ENCODE data around the gene SF3B2.
"Not testable (repeated sequence)": the region's sequence is repeated elsewhere in the genome, so short reads cannot be mapped to it uniquely, and the experiment has no call there.

Gene SF3B2

DNA sequence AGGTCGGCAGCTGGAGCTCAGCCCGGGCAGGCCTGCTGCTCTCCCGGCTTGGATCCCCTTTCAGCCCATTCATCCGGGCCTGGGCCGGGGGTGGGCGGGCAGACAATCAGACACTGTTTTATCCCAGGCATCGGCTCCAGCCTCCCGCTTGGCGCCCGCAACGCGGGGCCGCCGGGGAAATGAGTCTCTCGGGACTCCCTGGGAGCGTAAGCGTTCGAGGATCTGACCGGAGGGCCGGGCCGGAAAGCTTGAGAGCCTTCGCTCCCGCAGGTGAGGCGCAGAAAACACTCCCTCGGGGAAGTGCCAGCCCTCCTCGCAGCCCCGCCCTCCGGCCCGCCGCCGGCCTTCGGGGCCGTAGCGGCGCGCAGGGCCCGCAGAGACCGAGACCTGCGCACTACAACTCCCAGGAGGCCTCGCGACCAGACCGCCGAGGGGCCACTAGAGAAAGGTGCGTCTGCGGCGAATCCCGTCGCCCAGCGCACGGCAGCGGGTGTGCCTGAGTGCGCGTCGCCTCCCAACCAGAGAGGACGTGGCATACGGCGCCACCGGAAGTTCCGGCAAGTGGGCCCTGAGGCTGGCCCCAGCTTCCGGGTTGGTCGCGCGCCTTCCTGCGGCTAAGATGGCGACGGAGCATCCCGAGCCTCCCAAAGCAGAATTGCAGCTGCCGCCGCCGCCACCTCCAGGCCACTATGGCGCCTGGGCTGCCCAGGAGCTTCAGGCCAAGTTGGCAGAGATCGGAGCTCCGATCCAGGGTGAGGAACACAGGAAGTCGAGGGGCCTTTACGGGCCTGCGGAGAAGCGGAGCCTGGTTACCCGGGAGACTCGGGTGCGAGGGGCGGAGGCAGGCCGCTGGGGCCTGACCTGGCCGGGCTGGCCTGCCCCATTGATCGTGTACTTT lies at the start of gene SF3B2:
Gene SF3B2, plus strand, starts transcription at position 599 of the 898 bp plus-strand sequence. Its CDS starts 21 bp downstream, at position 620.
- DNase-seq = peak; percentile 92

DNA sequence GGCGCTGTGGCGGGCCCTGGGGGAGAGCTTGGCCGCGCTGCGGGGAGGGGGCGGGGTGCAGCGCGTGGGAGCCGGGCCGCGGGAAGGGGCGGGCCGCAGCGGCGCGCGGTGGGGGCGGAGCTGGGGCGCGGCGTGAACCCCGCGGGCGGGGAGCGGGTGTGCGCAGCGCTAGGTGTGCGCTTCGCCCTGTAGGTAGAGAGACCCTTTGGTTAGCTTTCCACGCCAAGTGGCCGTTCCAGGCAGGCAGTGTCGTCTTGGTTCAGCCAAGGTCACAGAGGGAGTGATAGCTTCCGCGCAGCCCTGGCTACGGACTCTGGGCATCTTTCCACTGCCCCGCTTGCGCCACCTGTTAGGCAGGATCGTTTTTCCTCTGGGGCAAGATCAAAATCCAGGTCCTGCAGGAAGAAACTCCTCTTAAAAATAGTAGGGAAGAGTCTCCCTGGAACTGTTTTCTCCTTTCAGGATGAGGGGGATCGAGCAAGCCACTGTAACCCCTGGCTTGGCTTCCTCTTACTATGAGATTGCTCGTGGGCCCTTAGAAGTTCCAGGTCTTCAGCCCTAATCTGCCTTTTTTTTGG lies 49.4 kb upstream of the SF3B2 start:
- no peak for DNase-seq

GRCh38 chr11:66003291-66003690 lies 48.9 kb upstream of the SF3B2 start:
- no peak for DNase-seq

GRCh38 chr11:66004186-66004585 lies 48.0 kb upstream of the SF3B2 start:
- no peak for DNase-seq

DNA sequence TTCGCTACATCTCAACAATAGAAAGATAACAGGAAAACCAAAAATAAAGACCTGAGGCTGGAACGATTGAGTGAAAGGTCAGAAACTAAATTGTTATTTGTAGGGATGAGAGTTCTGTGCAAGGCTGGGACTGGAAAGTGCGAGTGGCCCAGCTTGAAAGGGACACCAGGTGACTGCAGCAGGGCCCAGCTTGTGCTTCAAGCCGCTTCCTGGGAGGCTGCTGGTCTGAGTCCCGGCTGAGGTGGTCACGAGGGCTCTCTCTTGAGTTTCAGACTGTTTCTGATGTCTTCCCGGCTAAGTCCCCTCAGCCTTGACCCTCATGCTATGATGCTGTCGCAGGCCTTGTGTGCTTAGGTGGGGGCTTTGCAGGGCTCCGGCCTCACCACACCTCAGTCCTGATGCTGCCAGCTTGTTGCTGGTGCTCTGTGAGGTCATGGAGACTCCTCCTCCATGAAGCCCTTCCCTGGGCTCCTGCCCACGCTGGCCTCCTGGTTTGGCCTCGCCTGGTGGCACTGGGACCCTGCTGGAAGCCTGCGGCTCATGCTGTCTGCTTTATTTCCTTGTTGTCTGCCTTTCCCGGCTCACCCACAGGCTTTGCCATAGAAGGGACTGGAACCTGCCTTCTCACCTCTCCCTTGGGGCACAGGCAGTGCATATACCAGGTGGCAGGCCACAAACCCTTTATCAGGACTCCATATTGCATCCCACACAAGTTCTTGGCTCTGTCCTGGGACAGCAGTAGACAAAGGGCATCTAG lies 45.9 kb upstream of the SF3B2 start:
- DNase-seq = no peak

DNA sequence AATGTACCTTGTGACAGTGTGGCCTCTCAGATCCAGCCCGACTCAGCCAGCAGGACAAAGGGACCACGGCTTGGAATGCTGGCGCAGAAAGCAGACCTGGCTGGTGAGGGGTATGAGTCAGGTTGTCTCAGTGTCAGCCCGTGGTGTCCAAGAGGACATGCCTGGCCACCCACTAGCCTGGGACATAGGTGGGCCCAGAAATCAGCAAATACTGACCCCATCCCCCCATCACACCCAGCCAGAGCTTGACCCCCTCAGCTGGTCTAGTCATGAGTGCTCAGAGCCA lies 45.3 kb upstream of the SF3B2 start:
- no peak for DNase-seq

DNA sequence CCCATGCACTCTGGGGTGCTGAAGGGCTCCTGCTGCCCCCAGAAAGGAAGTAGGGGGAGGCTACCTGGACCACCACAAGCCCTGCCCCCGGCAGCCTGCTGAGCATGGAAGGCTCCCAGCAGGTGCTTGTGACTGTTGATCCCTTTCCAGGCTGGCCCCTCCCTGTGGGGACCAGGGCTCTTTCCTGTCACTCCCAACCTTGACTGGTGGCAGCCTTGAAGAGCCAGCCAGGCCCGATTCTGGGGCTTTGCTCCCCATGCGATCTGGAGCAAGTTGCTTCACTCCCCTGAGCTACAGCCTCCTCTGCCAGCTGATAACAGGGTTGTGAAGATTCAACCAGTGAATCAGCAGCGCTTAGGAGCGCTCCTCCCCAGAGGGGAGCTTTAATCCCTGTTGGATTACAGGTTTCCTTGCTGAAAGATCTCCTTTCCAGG lies 44.9 kb upstream of the SF3B2 start:
- DNase-seq = no peak

GRCh38 chr11:66008095-66008467 lies 44.1 kb upstream of the SF3B2 start:
- DNase-seq = no peak

- no peak for DNase-seq
Observed at GRCh38 chr11:66008468-66009101, 43.6 kb upstream of the SF3B2 start.

DNA sequence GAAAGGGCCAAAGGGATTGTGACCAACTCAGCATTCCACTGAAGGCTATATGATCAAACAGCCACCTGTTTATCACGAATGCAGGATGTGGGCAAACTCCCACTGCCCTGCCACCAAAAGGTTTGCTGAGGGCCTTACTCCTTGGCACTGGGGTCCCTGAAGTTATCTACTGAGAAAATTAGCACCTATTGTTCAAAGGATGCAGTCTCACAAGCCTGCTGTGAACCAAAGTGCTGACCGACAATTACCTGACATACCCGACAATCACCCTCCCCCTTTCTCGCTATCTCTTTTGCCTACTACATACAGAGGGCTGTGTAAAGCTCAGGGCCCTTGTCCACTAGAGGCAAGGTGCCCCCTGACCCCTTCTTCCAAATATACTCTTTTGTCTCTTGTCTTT lies 42.1 kb upstream of the SF3B2 start:
- DNase-seq = not testable (repeated sequence)

GRCh38 chr11:66011239-66011784 lies 40.9 kb upstream of the SF3B2 start:
- DNase-seq = no peak

DNA sequence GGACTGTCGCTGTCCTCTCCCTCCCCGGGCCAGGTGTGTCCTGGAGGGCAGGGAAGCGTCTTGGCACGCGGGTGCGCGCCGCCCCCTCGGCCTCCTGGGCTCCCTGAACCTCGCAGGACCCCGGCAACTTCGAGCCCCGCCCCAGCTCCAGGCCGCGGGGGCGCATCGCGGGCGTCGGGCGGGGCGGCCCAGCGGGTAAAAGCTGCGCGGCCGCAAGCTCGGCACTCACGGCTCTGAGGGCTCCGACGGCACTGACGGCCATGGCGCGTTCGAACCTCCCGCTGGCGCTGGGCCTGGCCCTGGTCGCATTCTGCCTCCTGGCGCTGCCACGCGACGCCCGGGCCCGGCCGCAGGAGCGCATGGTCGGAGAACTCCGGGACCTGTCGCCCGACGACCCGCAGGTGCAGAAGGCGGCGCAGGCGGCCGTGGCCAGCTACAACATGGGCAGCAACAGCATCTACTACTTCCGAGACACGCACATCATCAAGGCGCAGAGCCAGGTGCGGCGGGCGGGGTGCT lies 40.3 kb upstream of the SF3B2 start, which contains the start of gene CST6:
Gene CST6, plus strand, starts transcription at position 224 of the 519 bp plus-strand sequence. Its CDS starts 37 bp downstream, at position 261.
- no peak for DNase-seq

DNA sequence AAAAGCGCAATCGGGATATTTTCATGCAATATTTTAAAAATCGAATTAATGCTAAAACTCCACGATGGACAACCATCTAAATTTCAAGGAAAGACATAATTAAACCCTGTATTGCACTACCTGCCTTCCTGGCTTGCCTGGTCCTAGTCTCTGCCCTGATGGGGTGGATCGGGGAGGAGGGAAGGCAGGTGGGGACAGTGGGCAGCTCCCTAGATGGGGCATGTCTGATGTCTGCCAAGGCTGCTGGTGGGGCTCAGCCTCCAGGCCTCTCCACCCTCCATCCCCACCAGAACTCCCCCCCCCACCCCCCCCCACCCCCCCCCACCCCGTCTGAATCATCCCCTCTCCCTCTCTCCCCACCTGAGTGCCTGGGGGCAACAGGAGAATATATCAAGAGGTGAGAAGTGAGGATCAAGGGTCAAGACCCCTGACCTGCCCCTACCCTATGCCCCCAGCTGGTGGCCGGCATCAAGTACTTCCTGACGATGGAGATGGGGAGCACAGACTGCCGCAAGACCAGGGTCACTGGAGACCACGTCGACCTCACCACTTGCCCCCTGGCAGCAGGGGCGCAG lies 39.7 kb upstream of the SF3B2 start:
- no peak for DNase-seq

GRCh38 chr11:66012946-66013761 lies 39.0 kb upstream of the SF3B2 start:
- DNase-seq = no peak

DNA sequence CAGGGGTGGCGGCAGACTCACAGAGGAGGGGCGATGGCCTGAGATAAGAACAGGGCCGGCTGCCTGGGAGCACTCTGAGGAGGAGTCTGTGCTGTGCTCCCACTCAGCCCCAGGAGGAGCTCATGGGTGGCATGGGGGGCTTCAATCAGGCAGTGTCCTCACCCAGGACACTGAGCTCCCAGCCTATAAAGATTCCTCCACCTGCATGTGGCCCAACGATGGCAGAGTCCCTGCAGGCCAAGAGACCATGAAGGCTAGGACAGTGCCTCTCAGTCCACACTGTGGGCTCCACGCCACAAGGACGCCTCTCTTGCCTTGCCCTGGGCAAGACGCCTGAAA lies 38.4 kb upstream of the SF3B2 start:
- no peak for DNase-seq

DNA sequence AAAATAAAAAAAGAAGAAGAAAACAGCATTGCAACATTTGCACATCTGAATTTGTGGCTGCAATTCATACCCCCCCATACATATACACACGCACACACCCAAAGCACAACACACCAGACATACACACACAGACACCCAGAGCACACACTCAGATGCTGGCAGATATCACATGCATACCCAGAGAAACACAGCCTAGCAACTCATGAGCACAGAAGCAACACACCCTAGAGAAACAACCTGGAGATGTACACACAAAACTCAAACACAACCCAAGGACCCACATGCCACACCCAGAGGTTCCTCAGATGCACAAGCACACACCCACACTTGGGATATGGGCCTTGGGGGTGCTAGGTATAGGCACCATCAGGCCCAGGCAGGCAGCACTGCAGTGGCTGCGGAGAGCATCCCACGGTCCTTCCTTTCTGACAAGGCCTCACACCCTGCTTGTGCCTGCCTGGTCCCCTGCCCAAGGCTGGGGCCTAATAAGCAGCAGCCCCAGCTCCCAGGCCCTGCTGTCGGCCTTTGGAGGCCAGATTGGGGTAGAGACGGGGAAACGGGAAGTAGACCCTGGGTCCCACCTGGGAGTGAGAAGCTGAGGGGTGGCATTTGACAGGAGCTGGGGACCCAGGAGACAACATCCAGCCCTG lies 37.2 kb upstream of the SF3B2 start:
- no peak for DNase-seq

- DNase-seq = no peak
Observed at GRCh38 chr11:66015454-66015881, 36.7 kb upstream of the SF3B2 start.

DNA sequence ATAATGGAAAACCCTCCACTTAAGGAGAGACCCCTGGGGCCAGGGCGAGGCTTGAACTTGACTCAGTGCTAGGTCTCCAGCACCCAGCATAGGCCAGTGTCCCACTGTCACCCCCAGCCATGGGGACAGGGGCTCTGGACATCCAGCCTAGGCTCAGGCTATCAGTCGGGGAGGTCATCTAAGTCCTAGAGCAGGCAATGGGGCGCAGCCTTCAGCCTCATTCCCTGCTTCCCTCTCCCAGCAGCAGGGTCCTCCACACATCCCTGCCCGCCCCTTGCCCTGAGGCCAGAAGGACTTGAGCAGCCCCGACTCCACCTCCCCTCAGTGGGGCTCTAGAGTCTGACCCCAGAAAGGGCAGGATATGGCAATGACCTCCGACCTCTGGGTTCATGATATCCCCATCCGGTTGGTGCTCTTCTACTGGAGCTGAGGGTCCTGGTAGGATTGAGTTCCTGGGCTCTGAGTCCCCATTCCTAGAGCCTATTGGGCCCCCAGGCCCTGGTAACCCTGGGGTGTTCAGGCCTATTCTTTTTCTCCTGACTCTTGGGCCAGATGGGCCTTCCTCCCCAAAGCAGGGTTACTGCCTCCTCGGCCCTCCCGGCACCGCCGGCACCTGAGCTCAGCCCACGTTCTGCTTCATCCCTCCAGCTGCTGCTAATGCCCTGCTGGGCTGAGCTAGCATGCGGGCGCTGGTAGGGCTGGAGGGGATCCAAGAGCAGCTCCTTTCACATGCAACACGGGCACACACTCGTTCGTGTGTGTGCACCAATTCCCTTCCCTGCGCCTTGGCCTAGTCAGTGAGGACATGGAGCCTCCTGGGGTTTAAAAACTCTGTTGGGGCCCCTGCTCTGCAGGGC lies 36.0 kb upstream of the SF3B2 start:
- DNase-seq = no peak

- DNase-seq = no peak
Observed at GRCh38 chr11:66016793-66017177, 35.4 kb upstream of the SF3B2 start.

- DNase-seq = no peak
Observed at GRCh38 chr11:66017321-66017720, 34.8 kb upstream of the SF3B2 start.

All from activated CD4-positive, CD25-positive, alpha-beta regulatory T cell treated with anti-CD3 and anti-CD28 coated beads, Interleukin-2, amount 50 U/mL, for 72 hours (primary cell).